Progenitor cell of endocrine pancreas (in vitro differentiated cells): Measurements from ENCODE around the gene SNAP25. TPM values are rescaled to one million over a fixed set of nuclear protein-coding genes. Genes with fewer than 3 reads are reported as not detected.

ENCODE experiments used
- DNase-seq: peaks from one replicate; pipeline ENCODE4 v3.0.0; 2021; ENCODE audit warnings: low spot score; ENCODE audit not compliant: unreplicated experiment
- H3K27ac Mint-ChIP-seq: 2 replicates; pipeline ENCODE4 v1.8.0; 2021; ENCODE audit warnings: mild to moderate bottlenecking, moderate library complexity, mixed read lengths
- H3K27me3 Mint-ChIP-seq: 2 replicates; pipeline ENCODE4 v1.8.0; 2021; ENCODE audit warnings: mixed read lengths
- H3K36me3 Mint-ChIP-seq: 2 replicates; pipeline ENCODE4 v1.8.0; 2022; ENCODE audit warnings: mixed read lengths; ENCODE audit not compliant: insufficient read depth
- H3K4me1 Mint-ChIP-seq: 2 replicates; pipeline ENCODE4 v1.8.0; 2021; ENCODE audit warnings: low read depth, mixed read lengths
- H3K4me3 Mint-ChIP-seq: 2 replicates; pipeline ENCODE4 v1.8.0; 2021; ENCODE audit warnings: low read depth, mild to moderate bottlenecking, moderate library complexity, mixed read lengths
- H3K9me3 Mint-ChIP-seq: 2 replicates; pipeline ENCODE4 v1.8.0; 2021; ENCODE audit warnings: low read depth, mixed read lengths
- total RNA-seq: library from RNA; stranded (reverse); gene quantifications from 2 replicates; pipeline ENCODE4 v1.2.1, GENCODE V29; 2021
- TF ChIP-seq, protein P1 (sequence below): fragments of 200-600 bp; sonication (generic); IDR thresholded peaks from one replicate; pipeline ENCODE4 v1.5.0; 2021; ENCODE audit warnings: antibody characterized with exemption, mild to moderate bottlenecking; ENCODE audit not compliant: unreplicated experiment

Gene SNAP25
- total RNA-seq, 1 donor from 2014 or later, result 7.7 TPM

DNA sequence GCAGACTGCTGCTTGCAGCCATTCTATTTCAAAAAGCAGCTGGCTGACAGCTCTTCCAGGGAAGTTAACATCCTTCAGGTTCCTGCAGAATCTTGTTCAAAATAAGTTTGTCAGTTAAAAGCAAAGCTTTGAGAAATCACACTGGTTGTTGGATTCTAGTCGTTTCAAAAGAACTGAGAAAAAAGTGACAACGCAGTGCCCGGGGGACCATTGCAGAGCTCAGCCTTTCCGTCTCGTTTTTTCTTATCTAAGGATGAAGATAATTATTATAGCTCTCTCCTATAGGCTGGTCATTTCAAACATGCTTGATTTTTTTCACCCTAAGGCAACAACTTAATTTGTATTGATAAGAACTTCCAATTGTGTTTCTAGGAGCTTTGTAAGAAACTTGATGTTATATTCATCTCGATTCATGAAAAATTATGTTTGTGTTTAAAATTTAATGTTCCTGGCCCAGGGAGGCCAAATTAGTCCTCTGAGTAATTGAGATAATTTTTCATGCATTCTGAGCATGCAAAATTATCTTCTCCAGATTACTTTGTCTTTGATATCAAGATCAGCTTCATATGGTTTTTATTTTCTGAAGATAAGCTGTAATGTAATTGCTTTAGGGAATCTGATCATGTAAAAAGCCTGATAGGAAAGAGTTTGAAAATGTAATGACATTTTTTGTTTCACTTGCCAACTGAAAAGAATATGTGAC is 58.4 kb downstream of the SNAP25 start:
- Mint-ChIP-seq H3K9me3 (no peaks in the 10 kb centered on the region), H3K36me3 (no peaks in the 10 kb centered on the region), H3K27ac (no peak overlapping the region), H3K27me3 (peaks cover 30% of the 10 kb centered on the region), H3K4me1 (peaks cover 1% of the 10 kb centered on the region), H3K4me3 (no peak overlapping the region)
- DNase-seq, result no peak
- TF ChIP-seq, protein P1, sequence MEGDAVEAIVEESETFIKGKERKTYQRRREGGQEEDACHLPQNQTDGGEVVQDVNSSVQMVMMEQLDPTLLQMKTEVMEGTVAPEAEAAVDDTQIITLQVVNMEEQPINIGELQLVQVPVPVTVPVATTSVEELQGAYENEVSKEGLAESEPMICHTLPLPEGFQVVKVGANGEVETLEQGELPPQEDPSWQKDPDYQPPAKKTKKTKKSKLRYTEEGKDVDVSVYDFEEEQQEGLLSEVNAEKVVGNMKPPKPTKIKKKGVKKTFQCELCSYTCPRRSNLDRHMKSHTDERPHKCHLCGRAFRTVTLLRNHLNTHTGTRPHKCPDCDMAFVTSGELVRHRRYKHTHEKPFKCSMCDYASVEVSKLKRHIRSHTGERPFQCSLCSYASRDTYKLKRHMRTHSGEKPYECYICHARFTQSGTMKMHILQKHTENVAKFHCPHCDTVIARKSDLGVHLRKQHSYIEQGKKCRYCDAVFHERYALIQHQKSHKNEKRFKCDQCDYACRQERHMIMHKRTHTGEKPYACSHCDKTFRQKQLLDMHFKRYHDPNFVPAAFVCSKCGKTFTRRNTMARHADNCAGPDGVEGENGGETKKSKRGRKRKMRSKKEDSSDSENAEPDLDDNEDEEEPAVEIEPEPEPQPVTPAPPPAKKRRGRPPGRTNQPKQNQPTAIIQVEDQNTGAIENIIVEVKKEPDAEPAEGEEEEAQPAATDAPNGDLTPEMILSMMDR, result no peak

GRCh38 chr20:10277616-10278015 is 59.0 kb downstream of the SNAP25 start:
- H3K4me3 Mint-ChIP-seq, result no peak overlapping the region
- H3K4me1 Mint-ChIP-seq, result peaks cover 1% of the 10 kb centered on the region
- H3K36me3 Mint-ChIP-seq, result no peaks in the 10 kb centered on the region
- no peak for DNase-seq
- H3K27ac Mint-ChIP-seq, result no peak overlapping the region
- TF ChIP-seq, protein P1, result no peak
- H3K27me3 Mint-ChIP-seq, result peaks cover 30% of the 10 kb centered on the region
- no peaks in the 10 kb centered on the region for H3K9me3 Mint-ChIP-seq

GRCh38 chr20:10278412-10278811 is 59.8 kb downstream of the SNAP25 start:
- Mint-ChIP-seq H3K27ac (no peak overlapping the region), H3K9me3 (no peaks in the 10 kb centered on the region), H3K4me1 (peaks cover 1% of the 10 kb centered on the region), H3K4me3 (no peak overlapping the region), H3K36me3 (no peaks in the 10 kb centered on the region), H3K27me3 (peaks cover 30% of the 10 kb centered on the region)
- DNase-seq, result no peak
- TF ChIP-seq, protein P1, result no peak

DNA sequence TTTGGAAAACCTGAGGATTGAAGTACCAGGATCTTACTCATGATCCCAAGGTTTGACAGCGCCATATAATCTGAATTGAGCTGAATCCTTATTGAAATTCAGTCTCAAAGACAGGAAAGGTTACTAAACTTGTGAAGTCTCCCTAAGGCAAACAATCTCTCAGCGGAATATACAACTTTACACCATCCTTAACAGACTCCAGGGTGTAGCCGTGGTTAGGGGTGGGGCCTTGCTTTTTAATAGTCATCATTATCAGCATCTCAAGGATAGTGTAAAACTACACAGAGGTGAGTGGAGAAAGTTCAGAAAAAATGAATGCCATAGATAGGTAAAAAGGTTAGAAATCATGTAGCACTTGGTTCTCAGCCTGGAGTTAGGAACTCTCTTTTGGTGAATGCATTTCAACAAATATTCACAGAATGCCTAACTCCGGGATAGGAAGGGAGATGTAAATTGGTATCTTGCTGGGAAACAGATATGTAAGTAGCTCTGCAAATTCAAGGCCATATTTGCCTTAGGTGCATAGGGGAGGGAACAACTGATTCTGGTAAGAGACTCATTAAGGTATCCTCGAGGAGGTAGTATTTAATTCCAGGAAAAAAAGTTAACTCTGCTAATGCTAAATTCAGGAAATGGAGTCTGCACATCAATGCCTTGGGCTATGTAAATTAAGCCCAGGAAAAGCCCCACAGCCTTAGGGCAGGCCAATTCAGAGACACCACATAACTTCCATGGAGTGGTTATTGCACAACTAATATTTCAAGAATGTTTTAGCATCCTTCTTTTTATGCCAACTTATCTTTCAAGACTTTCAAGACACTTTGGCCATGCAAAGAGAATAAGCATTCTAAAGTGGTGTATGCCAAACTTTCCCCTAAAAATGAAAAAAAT is 61.6 kb downstream of the SNAP25 start:
- H3K4me3 Mint-ChIP-seq, result no peak overlapping the region
- no peaks in the 10 kb centered on the region for H3K36me3 Mint-ChIP-seq
- no peaks in the 10 kb centered on the region for H3K9me3 Mint-ChIP-seq
- no peak overlapping the region for H3K27ac Mint-ChIP-seq
- H3K27me3 Mint-ChIP-seq, result peaks cover 30% of the 10 kb centered on the region
- DNase-seq, result no peak
- peaks cover 1% of the 10 kb centered on the region for H3K4me1 Mint-ChIP-seq
- TF ChIP-seq, protein P1, result no peak

DNA sequence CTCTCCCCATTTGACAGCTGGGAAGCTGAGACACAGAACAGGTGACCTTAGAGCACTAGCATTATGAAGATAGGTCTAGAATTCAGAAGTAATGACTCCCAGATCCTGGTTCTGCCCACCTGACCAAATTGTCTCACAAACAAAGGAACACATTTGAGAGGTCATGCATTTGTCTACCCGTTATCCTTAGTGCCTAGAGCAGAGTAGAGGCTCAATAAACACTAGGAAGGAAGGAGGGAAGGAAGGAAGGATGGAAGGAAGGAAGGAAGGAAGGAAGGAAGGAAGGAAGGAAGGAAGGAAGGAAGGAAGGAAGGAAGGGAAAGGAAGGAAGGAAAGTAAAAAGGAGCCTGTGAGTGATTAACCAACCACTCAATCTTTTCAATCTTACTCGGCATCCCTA is 63.3 kb downstream of the SNAP25 start:
- Mint-ChIP-seq H3K27me3 (peaks cover 30% of the 10 kb centered on the region), H3K27ac (no peak overlapping the region), H3K36me3 (no peaks in the 10 kb centered on the region), H3K9me3 (no peaks in the 10 kb centered on the region), H3K4me1 (no peaks in the 10 kb centered on the region), H3K4me3 (no peak overlapping the region)
- no peak for DNase-seq
- TF ChIP-seq, protein P1, result no peak
